Measurements from ENCODE around the gene ADCYAP1.

ADCYAP1 gene

DNA sequence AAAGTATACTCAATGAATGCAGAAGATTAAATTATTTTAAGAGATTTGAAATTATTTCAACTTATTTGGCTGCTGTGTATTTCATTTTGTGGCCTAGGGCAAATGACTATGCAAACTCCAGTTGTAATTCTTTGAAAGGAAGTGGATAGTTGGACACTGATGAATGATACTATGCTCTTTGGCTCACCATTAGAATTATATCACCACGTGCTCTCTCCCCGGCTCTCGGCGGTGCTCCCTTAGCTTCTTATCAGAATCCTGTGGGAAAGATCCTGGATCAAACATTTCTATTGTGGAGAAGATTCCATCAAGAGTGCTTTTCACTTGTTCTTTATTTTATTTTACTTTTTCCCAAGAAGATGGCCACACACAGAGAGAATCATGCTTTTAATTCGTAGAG lies 55.2 kb downstream of the ADCYAP1 start:
- TF ChIP-seq, protein P1, sequence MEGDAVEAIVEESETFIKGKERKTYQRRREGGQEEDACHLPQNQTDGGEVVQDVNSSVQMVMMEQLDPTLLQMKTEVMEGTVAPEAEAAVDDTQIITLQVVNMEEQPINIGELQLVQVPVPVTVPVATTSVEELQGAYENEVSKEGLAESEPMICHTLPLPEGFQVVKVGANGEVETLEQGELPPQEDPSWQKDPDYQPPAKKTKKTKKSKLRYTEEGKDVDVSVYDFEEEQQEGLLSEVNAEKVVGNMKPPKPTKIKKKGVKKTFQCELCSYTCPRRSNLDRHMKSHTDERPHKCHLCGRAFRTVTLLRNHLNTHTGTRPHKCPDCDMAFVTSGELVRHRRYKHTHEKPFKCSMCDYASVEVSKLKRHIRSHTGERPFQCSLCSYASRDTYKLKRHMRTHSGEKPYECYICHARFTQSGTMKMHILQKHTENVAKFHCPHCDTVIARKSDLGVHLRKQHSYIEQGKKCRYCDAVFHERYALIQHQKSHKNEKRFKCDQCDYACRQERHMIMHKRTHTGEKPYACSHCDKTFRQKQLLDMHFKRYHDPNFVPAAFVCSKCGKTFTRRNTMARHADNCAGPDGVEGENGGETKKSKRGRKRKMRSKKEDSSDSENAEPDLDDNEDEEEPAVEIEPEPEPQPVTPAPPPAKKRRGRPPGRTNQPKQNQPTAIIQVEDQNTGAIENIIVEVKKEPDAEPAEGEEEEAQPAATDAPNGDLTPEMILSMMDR (IDR thresholded peaks at IDR 0.05): no peak
- Mint-ChIP-seq H3K9me3 (no peaks in the 10 kb centered on the region), H3K27me3 (ENCODE audit: low read depth, poor library complexity) (peaks cover 6% of the 10 kb centered on the region), H3K4me1 (peaks cover 5% of the 10 kb centered on the region), H3K4me3 (no peak overlapping the region), H3K36me3 (ENCODE audit: low read depth) (no peaks in the 10 kb centered on the region), H3K27ac (no peak overlapping the region)
- no peak for DNase-seq
